Parathyroid adenoma (tissue), 2 donors: ENCODE data around the gene SPSB3.

ENCODE experiments used
- H2AFZ ChIP-seq: fragments of 300-600 bp; sonication (generic); one replicate; pipeline ENCODE4 v1.7.0; 2017; ENCODE audit warnings: antibody characterized with exemption, mild to moderate bottlenecking
- H3K27ac ChIP-seq: fragments of 300-600 bp; sonication (generic); one replicate; pipeline ENCODE4 v1.7.0; 2017
- H3K27me3 ChIP-seq: fragments of 300-600 bp; sonication (generic); one replicate; pipeline ENCODE4 v1.7.0; 2017; ENCODE audit warnings: low read length; ENCODE audit not compliant: control insufficient read depth, insufficient read depth
- H3K36me3 ChIP-seq: fragments of 300-600 bp; sonication (generic); one replicate; pipeline ENCODE4 v1.7.0; 2017; ENCODE audit warnings: low read length; ENCODE audit not compliant: control insufficient read depth, insufficient read depth
- H3K4me1 ChIP-seq: fragments of 300-600 bp; sonication (generic); one replicate; pipeline ENCODE4 v1.7.0; 2017; ENCODE audit warnings: control low read depth
- H3K4me2 ChIP-seq: fragments of 300-600 bp; sonication (generic); one replicate; pipeline ENCODE4 v1.7.0; 2017; ENCODE audit warnings: low read length
- H3K4me3 ChIP-seq: fragments of 300-600 bp; sonication (generic); one replicate; pipeline ENCODE4 v1.7.0; 2017; ENCODE audit warnings: low read depth, low read length
- H3K79me2 ChIP-seq: fragments of 300-600 bp; sonication (generic); one replicate; pipeline ENCODE4 v1.7.0; 2017; ENCODE audit warnings: control low read depth
- H3K9ac ChIP-seq: fragments of 300-600 bp; sonication (generic); one replicate; pipeline ENCODE4 v1.7.0; 2017; ENCODE audit warnings: mild to moderate bottlenecking
- H3K9me3 ChIP-seq: fragments of 300-600 bp; sonication (generic); one replicate; pipeline ENCODE4 v1.7.0; 2017; ENCODE audit warnings: low read length; ENCODE audit not compliant: control insufficient read depth
- TF ChIP-seq, protein P1 (sequence below): fragments of 300-600 bp; sonication (generic); IDR thresholded peaks from one replicate; pipeline ENCODE4 v1.7.0; 2017; ENCODE audit warnings: antibody characterized with exemption, mild to moderate bottlenecking
- donor health status: primary hyperparathyroidism.

The SPSB3 gene

GRCh38 chr16:1794908-1795666, 12.7 kb upstream of the SPSB3 start:
- TF ChIP-seq, protein P1, sequence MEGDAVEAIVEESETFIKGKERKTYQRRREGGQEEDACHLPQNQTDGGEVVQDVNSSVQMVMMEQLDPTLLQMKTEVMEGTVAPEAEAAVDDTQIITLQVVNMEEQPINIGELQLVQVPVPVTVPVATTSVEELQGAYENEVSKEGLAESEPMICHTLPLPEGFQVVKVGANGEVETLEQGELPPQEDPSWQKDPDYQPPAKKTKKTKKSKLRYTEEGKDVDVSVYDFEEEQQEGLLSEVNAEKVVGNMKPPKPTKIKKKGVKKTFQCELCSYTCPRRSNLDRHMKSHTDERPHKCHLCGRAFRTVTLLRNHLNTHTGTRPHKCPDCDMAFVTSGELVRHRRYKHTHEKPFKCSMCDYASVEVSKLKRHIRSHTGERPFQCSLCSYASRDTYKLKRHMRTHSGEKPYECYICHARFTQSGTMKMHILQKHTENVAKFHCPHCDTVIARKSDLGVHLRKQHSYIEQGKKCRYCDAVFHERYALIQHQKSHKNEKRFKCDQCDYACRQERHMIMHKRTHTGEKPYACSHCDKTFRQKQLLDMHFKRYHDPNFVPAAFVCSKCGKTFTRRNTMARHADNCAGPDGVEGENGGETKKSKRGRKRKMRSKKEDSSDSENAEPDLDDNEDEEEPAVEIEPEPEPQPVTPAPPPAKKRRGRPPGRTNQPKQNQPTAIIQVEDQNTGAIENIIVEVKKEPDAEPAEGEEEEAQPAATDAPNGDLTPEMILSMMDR: no peak
- no peak overlapping the region for H3K4me3 ChIP-seq
- H3K36me3 ChIP-seq: no peaks in the 10 kb centered on the region
- H3K4me1 ChIP-seq: no peaks in the 10 kb centered on the region
- H3K79me2 ChIP-seq: no peaks in the 10 kb centered on the region
- H3K27ac ChIP-seq: no peak overlapping the region
- H3K9me3 ChIP-seq: no peaks in the 10 kb centered on the region
- no peak overlapping the region for H2AFZ ChIP-seq
- H3K27me3 ChIP-seq: no peaks in the 10 kb centered on the region
- H3K4me2 ChIP-seq: no peak overlapping the region
- no peak overlapping the region for H3K9ac ChIP-seq

GRCh38 chr16:1794221-1794871, 12.0 kb upstream of the SPSB3 start:
- H3K79me2 ChIP-seq: no peaks in the 10 kb centered on the region
- TF ChIP-seq, protein P1: no peak
- no peak overlapping the region for H3K4me2 ChIP-seq
- no peaks in the 10 kb centered on the region for H3K9me3 ChIP-seq
- no peaks in the 10 kb centered on the region for H3K4me1 ChIP-seq
- H3K9ac ChIP-seq: no peak overlapping the region
- H2AFZ ChIP-seq: no peak overlapping the region
- H3K27ac ChIP-seq: no peak overlapping the region
- H3K27me3 ChIP-seq: no peaks in the 10 kb centered on the region
- H3K36me3 ChIP-seq: no peaks in the 10 kb centered on the region
- H3K4me3 ChIP-seq: no peak overlapping the region

DNA sequence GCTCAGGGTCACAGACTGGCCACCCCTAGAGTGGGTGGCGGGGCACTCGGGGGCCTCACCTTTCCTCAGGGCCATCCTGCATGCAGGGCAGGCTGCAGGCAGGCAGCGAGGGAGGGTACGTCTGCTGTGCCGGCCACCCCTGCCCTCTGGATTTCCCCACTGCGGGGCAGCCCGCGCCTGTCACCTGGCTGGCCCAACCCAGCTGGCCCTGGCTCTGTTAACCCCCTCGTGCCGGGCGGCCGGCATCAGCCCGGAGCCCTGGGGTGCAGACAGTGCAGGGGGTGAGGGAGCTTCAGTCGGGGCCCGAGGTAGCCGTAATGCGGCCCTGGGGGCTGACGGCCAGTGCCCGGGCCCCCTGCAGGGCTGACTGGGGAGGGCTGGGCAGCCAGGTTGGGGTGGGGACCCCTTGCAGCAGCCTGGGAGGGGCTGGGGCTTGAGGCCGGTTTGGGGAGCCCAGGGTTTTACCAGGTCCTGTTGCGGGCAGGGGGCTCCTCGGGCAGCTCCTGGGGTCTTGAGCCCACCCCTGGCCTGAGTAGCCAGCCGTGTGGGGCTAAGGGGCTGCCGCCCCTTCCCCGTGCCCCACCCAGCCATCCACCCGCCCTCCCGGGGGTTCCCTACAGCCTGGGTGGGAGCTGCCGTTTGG, 11.3 kb upstream of the SPSB3 start, which contains the start of gene IGFALS:
Gene IGFALS (minus strand): TSS at position 128 of the 643 bp plus-strand sequence. CDS start 53 bp downstream, at position 75.
- no peaks in the 10 kb centered on the region for H3K4me1 ChIP-seq
- no peak within 1 kb of the TSS for H3K4me2 ChIP-seq
- TF ChIP-seq, protein P1: no peak
- no peak within 1 kb of the TSS for H3K4me3 ChIP-seq
- no peaks in the 10 kb centered on the region for H3K27me3 ChIP-seq
- H2AFZ ChIP-seq: no peak within 1 kb of the TSS
- H3K79me2 ChIP-seq: no peaks in the 10 kb centered on the region
- no peak within 1 kb of the TSS for H3K27ac ChIP-seq
- H3K36me3 ChIP-seq: no peaks in the 10 kb centered on the region
- no peak within 1 kb of the TSS for H3K9ac ChIP-seq
- H3K9me3 ChIP-seq: no peaks in the 10 kb centered on the region

DNA sequence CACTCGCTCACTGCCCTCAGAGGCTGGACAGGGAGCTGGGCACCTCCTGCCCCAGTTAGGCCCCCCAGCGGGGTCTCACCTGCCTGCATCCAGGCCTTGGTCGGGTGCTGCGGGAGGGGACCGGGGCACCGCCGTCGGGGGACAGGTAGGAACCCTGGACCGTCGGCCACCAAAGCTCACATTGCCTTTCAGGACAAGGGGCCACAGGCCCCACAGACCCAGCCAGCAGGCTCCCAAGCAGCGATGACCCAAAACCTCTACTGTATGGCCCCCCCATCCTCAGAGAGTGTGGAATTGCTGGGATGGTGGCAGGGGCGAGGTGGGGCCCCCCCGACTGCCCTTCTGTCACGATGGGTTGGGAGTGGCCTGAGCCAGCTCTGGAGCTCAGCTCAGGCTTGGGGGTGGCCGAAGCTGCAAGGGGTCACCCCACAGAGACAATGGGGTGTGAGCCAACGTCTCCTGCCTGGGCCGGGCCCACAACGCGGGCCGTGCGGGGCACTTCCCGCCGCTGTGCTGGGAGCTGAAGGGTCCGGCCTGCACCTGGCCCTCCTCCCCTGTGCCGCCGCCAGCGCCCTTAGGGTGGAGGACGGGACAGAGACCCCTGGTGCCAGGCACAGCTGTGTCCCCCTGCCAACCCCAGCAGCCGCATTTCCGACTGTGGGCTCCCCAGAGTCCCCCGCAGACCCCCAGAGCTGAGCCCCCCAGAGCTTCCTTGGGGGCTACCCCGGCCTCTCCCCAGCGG, 10.6 kb upstream of the SPSB3 start:
- Histone ChIP-seq H3K79me2 (no peaks in the 10 kb centered on the region), H3K27ac (no peak overlapping the region), H3K4me3 (no peak overlapping the region), H3K9ac (no peak overlapping the region), H3K36me3 (no peaks in the 10 kb centered on the region), H3K27me3 (no peaks in the 10 kb centered on the region), H3K4me2 (no peak overlapping the region), H2AFZ (no peak overlapping the region), H3K4me1 (no peaks in the 10 kb centered on the region), H3K9me3 (no peaks in the 10 kb centered on the region)
- TF ChIP-seq, protein P1: no peak
